Measurements from ENCODE around the gene NSMF.

DNA sequence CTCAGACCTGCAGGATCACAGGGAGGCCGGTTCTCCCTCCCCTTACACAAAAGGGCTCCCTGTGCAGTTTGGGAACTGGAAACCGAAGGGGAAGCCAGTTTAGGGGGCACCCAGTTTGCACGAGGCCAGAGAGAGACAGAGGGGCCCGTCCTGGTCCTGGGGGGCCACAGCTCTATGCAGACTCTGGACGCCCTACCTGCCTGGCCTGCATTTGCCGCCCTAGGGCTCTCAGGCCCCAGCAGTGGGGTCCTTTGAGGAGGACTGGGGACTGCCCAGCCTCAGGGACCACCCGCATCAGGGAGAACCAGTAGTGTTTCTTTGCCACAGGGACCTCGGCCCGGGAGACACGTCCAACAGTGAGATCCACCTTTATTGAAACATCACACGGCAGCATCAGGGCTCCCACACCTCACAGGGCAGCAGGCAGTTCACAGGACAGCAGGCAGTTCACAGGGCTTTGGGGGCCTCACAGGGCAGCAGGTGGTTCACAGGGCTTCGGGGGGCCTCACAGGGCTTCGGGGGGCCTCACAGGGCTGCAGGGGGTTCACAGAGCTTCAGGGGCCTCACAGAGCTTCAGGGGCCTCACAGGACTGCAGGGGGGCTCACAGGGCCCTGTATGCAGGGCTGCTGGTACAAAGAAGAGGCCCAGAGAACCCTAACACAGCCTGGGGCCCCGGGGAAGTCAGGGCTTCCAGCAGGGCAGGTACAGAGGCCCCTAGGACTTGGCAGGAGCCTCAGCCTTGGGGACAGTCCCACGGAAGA lies 648 bp upstream of the NSMF start:
- TF ChIP-seq, protein P1, sequence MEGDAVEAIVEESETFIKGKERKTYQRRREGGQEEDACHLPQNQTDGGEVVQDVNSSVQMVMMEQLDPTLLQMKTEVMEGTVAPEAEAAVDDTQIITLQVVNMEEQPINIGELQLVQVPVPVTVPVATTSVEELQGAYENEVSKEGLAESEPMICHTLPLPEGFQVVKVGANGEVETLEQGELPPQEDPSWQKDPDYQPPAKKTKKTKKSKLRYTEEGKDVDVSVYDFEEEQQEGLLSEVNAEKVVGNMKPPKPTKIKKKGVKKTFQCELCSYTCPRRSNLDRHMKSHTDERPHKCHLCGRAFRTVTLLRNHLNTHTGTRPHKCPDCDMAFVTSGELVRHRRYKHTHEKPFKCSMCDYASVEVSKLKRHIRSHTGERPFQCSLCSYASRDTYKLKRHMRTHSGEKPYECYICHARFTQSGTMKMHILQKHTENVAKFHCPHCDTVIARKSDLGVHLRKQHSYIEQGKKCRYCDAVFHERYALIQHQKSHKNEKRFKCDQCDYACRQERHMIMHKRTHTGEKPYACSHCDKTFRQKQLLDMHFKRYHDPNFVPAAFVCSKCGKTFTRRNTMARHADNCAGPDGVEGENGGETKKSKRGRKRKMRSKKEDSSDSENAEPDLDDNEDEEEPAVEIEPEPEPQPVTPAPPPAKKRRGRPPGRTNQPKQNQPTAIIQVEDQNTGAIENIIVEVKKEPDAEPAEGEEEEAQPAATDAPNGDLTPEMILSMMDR (IDR thresholded peaks at IDR 0.05): no peak
- no peak for TF ChIP-seq ZFX (IDR thresholded peaks at IDR 0.05; ENCODE audit: borderline replicate concordance)

Data from 22Rv1 (cell line).